HT1080 (cell line): Measurements from ENCODE around the gene RMI2. TPM values are rescaled to one million over a fixed set of nuclear protein-coding genes. Genes with fewer than 3 reads are reported as not detected.
"Not testable (repeated sequence)": the region's sequence is repeated elsewhere in the genome, so short reads cannot be mapped to it uniquely, and the experiment has no call there.

ENCODE experiments used
- DNase-seq: peaks from one replicate; pipeline ENCODE4 v3.0.0-alpha.2; 2015; ENCODE audit warnings: low read depth
- total RNA-seq: library from RNA; depleted of rRNA; stranded (reverse); fragments of >200 nt; shearing (Covaris generic); gene quantifications from 2 replicates; pipeline ENCODE4 v1.2.3, GENCODE V29; 2014

RMI2 gene
- total RNA-seq, 1 experiment from 2014 or later, result 14.2 TPM

DNA sequence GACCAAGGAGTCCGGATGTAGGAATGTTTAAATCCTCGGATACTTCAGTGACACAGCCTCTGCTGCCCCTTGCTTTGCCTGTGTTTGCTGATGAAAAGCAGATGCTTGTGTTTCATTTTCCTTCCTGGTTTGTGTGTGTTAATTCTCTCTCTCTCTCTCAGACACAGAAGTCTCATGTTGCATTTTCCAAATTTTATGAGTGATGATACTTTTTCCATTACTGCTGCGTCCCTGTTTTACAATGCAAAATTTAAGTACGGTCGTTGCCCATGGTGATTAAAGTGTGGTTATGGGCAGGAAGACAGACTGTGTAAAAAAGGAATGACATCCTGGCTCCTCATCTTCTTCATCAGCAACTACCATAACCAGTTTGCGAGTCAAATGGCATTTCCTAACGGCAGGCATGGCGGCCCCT, 5.7 kb downstream of the RMI2 start:
- no peak for DNase-seq

DNA sequence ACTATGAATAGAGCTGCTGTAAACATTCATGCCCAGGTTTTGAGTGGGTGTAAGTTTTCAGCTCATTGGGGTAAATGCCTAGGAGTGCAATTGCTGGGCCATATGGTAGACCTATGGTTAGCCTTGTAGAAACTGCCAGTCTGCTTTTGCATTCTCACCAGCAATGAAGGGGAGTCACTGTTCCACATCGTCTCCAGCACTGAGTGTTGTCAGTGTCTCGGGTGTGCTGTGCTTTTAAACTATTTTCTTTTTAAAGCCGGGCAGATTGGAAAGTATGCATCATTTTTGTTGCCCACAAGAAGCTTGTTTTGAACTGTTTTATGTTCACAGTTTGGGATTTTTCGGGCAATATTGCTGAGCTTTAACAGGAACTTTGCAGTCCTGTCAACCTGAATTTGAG, 7.9 kb downstream of the RMI2 start:
- no peak for DNase-seq

DNA sequence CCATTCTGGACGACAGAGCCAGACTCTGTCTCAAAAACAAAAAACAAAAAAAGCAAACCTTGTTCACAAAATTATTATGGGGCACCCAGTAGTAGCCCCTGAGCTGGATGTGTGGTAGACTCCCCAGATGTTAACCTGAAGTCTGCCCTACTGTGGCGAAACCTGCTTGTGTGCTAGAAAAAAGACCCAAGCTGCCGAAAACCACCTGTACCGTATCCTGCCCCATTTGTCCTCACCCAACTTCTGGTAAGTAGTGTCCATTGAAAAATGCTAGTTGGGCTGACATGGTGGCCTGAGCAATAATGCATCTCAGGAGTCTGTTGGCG, 9.1 kb downstream of the RMI2 start:
- DNase-seq, result no peak

DNA sequence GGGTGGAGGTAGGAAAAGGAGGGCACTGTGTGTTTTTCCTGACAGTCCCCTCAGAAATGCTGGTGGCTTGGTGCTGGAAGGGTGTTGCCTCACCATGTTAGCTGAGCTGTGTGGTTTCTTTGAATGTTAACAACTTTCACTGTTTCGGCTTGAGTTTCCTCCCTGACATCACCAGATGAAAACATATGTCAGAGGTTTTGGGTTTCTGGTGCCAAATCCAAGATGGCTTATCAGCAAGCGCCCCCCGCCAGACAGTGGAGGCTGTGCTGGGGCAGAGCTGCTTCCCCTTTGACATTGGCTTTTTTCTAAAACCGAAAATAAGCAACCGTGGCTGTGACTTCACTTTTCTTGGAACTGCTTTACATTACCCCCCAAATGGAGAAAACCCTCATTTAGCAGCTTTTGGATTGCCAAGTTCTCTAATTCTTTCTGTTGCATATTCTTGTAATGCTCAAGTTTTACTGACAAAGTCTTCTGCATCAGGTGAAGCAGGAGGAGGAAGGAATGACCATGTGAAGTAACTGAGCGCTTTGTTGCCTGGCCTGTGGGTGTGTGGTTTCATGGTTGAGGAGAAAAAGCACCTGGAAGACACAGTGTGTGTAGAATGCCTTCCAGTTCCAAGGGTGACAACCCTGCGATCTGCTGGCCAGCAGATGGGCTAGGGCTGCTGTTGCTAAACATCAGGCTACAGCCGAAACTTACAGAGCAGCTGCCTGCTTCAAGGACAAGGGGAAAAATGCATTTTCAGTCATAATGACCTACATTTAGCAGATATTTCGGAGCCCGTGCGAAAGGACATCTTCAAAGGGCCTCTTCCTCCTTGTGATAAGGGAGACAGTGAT, 9.7 kb downstream of the RMI2 start:
- no peak for DNase-seq

DNA sequence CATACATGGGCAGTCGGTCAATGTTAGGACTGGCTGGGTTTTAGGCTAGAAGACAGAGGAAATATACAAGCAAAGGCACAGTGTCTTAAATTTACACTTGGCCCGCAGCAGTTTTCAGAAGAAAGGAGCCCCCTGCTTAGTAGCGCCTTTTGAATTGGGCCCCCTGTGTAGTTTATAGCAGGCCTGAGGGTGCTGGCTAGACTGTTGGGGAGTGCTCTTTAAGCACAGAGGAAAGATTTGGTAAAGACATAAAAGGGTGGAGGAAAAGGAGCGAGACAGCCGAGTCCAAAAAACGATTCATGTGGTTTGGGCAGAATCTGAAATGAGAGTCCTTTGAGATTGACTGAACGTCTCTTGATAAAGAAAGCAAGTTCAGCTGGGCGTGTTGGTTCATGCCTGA, 10.6 kb downstream of the RMI2 start:
- DNase-seq, result no peak

DNA sequence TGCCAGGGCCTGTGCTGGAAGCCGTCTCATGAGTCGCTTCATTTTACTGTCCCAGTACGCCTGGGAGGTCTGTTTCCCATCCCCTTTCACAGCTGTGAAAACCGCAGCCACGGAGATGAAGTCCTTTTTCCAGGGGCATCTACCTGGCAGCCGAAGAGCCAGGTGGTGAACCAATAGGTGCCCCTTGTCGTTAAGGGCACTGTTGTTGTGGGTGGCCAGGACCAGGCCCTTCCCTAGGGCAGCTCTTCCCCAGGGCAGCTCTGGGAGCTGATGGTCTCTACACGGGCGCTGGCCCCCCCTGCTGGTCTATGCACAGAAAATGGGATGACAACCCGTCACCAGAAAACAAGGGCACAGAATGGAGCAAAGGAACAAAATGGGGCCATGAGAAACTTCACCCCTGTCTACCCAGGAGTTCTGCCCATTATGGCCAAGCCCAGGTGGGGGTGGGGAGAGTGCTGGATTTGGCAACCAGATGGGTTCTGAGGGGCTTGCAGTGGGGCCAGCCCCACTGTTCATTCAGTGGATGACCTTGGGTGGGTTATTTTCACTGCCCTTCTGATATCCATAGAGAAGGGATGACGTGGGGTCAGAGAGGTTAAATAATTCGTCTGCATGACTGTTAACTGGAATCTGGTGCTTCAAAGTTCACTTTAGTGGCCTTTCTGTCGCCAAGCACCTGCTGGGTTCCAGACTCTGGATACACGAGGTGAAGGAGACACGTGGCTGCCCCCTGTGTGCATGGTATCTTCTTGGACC, 11.5 kb downstream of the RMI2 start:
- DNase-seq, result peak; percentile 55

DNA sequence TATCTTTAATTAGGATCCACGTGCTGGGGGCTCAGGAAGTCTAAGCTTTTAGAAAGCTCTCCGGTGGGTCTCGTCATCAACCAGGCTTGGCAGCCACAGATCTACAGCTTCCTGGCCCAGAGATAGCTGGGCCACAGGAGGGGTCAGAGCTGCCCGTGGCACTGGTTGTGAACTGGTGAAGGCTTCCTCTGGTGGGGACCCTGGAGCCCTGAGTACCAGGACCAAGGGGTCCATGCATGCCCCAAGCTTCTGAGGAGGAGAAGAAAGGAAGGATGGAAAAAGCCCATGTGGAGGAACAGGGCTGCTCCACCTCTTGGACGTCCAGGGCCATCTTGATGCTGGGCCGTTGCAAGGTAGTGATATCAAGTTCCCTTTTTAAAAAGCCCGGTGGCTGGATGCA, 13.3 kb downstream of the RMI2 start:
- no peak for DNase-seq

DNA sequence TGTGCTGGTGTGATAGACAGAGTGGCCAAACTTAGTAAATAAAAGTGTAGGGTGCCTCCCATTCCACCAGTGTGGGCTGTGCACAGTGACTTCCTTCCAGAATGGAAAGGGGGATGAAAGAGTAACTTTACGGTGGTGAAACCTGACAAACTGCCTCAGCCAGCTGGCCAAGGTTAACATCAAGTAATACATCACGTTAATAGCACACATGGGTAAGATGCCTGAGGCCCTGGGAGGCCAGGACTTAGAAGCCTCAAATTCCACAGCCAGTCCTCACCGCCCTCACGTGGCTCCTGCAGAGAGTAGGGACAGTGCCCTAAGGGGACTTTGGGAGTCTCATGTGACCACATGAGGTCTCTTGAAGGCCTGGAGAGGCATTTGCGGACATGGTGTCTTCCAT, 14.1 kb downstream of the RMI2 start:
- DNase-seq, result no peak

DNA sequence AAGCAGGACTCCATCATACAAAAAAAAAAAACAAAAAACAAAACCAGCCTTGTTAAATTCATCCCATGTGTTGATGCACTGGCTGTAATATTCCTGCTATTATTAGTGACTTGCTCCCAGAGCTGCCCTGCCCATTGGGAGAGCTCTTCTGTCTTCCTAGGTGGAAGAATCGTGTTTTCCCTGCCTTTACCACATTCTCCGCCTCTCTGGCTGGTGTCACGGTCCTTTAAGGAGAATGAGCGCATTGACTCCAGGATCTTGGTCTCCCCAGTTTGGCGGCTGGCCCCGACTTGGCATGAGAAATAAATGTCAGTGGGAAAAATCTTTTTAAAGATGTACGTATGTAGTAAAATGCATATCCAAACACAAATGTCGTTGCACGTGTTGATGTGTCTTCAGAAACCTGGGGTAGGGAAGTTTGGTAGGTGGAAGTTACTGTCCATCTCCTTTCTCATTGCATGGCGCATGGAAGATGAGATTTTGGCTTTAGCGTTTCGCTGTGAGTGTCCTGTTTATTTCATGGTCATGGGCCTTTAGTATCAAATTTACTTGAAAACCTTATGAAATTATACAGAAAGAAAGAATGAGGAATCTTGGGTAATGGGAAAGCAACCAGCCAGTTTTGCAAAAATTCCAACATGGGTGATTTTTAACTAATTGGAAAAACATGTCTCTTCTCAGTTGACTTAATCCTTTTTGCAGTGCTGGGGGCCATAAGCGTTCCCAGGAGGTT, 15.5 kb downstream of the RMI2 start:
- no peak for DNase-seq

DNA sequence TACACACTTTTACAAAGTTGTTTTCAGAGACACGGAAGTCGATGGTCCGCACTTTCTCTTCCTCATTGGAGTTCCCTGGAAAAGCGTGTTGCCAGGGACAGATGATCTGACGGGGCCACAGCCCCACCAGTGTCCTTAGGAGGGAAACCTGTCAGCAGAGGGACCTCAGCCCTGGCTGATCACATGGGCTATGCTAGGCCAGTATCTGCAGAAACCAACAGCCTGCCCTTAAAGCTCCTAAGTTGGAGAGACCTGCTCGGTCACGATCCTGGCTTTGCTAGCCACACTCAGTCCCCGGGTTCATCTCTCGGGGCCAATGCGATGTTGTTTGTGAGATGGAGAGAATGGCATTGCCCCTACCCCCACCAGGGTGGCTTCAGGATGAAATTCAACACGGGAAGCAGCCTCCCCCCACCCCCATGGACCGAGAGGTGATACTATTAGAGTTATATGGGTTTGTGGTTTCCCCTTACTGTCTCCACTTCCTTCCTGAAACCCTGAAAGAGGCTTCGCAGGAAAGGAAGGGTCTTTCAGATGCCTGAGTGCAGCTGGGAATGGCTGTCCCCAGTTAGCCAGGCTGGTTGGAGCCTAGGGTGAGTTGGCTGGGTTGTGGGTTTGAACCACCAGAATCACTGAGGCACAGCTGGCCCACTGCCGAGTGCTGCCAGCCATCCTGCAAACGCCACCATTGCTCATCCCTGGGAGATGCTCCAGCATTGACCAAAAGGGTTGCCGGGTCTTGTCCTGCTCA, 16.6 kb downstream of the RMI2 start:
- peak; percentile 80 for DNase-seq

DNA sequence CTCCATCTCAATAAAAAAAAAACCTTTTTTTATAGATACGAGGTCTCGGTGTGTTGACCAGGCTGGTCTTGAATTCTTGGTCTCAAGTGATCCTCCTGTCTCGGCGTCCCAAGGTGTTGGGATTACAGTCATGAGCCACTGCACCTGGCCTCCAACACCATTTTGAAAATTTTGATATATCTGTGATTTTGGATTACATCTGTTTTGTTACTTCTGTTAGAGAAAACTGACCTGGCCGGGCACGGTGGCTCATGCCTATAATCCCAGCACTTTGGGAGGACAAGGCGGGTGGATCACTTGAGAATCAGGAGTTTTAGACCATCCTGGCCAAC, 18.6 kb downstream of the RMI2 start:
- no peak for DNase-seq

DNA sequence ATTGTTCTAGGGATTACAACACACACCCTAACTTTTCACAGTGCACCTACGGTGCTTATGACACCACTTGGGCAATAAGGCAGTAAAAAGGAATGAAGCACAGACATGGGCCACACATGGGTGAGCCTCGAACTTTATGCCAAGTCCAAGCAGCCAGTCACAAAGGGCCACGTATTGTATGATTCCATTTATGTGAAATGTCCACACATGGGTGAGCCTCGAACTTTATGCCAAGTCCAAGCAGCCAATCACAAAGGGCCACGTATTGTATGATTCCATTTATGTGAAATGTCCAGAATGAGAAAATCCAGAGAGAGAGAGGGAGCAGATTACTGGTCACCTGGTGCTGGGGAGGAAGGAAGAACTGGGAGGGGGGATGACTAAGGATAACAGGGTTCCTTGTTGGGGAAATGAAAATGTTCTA, 22.2 kb downstream of the RMI2 start:
- DNase-seq, result no peak

DNA sequence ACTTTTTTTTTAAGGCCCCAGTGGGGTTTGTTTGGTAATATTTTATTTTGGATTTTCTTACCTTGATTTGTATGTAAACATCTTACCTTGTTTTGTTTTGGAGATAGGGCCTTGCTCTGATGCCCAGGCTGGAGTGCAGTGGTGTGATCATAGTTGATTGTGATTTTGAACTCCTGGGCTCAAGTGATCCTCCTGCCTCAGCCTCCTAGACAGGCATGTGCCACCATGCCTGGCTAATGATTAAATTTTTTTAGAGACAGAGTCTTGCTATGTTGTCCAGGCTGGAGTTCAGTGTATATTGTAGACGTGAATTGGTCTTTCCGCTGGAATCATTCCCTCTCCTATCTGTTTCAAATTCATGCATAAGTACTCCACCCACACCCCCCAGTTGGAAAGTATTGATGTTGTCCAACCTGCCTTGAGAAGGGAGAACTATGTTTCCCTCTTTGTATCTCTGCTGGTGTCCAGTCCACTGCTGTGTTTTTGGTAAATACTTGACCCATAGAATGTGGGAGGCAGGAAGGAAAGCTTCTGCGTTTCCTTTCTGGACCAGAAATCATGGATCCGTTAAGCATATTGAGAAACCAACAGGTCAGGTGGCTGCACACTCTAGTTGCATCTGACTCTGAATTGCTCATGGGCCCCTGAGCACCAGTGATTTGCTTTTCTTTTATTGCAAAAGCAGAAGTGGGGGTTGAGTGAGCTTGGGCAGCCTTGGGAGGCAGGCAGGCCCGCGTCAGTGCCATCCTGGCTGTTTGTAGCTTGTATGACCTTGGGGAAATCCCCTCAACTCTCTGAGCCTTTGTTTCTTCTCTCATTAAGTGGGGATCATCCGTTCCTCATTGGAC, 25.0 kb downstream of the RMI2 start:
- no peak for DNase-seq

DNA sequence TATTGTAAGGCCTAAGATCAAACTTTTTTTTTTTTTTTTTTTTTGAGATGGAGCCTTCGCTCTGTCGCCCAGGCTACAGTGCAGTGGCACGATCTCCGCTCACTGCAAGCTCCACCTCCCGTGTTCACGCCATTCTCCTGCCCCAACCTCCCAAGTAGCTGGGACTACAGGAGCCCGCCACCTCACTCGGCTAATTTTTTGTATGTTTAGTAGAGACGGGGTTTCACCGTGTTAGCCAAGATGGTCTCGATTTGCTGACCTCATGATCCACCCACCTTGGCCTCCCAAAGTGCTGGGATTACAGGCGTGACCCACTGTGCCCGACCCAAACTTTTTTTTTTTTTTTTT, 25.6 kb downstream of the RMI2 start:
- not testable (repeated sequence) for DNase-seq

DNA sequence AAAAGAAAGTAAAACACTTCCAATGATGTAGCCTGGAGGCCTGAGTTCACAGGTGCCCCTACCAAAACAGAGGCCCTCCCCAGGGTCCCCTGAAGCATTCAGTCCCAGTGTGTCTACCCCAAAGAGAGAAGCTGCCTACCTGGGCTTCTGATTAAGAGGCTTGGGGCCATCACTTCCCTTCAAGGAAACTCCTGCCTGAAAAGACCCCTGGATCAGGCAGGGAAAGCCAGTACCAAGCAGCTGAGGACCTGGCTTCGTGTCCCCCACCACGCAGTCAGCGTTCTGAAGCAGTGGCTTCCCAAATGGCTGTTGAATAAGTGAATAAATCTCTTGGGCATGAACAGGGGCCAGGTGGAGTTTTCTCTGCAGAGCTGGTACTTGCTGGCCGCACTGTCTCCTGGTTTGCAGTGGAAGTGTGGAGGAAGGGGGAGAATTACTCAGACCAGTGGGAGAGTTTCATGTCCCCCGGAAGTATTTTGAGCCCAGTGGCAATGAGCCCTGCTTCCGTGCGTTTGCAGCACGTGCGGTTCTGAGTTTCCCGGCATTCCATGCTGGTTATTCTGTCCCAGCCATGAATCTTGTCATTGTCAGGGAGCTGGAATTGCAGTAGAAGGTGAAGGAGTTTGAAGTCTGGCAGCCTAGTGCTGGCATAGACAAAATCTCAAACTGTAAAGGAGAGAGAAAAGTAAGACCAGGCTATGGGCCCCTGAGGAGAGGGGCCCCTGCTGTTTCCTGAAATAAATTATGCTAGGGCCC, 27.0 kb downstream of the RMI2 start:
- no peak for DNase-seq

DNA sequence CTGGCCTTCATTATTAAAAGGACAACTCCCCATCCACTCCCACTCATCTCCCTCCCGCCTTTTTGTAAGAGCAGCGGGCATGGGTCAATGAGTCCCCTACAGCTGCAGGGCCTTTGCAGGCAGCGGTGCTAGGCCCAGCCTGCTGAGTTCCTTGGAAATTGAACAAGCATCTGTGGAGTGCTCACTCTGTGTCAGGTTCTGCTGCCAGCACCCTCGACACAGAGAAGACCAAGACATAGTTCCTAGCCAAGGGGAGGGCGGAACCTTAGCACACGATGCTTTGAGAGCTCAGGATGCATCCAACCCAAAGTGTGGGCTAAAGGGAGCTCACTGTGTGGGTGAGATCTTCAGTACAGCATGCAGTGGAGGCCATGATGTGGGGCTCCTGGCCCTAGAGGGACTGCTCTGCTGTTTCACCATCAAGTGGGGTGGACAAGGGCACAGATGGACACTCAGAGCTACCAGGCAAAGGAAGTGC, 27.6 kb downstream of the RMI2 start:
- no peak for DNase-seq

DNA sequence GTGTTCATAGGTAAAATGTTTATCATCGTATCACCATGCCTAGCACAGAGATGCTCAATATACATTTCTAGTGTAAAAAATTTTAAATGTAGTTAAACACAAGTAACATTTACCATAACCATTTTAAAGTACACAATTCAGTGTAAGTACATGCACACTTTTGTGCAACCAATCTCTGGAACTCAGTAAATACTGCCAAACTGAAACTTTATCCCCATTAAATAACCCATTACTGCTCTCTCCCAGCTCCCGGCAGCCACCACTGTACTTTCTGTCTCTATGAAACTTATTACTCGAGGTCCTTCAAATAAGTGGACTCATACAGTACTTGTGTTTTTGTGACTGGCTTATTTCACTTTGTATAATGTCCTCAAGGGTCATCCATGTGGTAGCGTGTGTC, 29.0 kb downstream of the RMI2 start:
- DNase-seq, result no peak

DNA sequence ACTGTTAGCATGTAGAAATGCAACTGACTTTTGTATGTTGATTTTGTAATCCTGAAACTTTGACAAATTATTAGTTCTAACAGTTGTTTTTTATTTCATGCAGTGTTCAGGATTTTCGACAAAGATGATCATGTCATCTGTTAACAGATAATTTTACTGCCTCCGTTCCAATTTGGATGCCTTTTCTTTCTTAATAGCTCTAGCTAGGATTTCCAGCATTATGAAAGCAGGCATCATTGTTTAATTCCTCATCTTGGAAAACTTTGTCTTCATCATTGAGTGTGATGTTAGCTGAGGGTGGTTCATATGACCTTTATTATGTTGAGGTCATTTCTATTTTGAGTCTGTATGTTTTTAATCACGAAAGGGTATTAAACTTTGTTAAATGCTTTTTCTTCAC, 31.9 kb downstream of the RMI2 start:
- DNase-seq, result no peak

DNA sequence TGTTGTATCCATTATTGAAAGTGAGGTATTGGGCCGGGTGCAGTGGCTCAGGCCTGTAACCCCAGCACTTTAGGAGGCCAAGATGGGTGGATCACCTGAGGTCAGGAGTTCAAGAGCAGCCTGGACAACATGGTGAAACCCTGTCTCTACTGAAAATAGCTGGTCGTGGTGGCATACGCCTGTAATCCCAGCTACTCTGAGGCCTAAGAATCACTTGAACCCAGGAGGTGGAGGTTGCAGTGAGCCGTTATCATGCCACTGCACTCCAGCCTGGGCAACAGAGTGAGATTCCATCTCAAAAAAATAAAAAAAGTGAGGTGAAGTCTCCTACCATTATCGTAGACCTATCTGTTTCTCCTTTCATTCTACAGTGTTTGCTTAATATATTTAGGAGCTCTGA, 33.7 kb downstream of the RMI2 start:
- not testable (repeated sequence) for DNase-seq

DNA sequence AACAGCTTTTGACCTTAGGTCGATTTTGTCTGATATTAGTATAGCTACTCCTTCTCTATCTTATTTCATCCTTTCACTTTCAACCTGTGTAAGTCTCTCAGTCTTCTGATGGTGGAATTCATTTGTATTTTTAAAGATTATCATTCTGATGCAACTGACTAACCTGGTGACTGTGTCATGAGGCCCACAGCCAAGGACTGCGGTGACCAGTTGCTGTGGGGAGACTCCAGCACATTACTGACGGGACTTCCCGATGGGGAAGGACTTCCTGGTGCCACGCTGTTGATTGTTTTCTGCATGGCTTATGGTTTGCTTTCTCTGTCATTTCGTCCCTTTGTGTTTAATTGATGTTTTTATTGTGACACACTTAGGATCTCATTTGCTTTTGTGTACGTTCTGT, 34.2 kb downstream of the RMI2 start:
- no peak for DNase-seq
